Progenitor cell of endocrine pancreas (in vitro differentiated cells): ENCODE data around the gene DEXI. TPM values are rescaled to one million over a fixed set of nuclear protein-coding genes. Genes with fewer than 3 reads are reported as not detected.

ENCODE experiments used
- DNase-seq: peaks from one replicate; pipeline ENCODE4 v3.0.0; 2021; ENCODE audit warnings: low spot score; ENCODE audit not compliant: unreplicated experiment
- H3K27ac Mint-ChIP-seq: 2 replicates; pipeline ENCODE4 v1.8.0; 2021; ENCODE audit warnings: mild to moderate bottlenecking, moderate library complexity, mixed read lengths
- H3K27me3 Mint-ChIP-seq: 2 replicates; pipeline ENCODE4 v1.8.0; 2021; ENCODE audit warnings: mixed read lengths
- H3K36me3 Mint-ChIP-seq: 2 replicates; pipeline ENCODE4 v1.8.0; 2022; ENCODE audit warnings: mixed read lengths; ENCODE audit not compliant: insufficient read depth
- H3K4me1 Mint-ChIP-seq: 2 replicates; pipeline ENCODE4 v1.8.0; 2021; ENCODE audit warnings: low read depth, mixed read lengths
- H3K4me3 Mint-ChIP-seq: 2 replicates; pipeline ENCODE4 v1.8.0; 2021; ENCODE audit warnings: low read depth, mild to moderate bottlenecking, moderate library complexity, mixed read lengths
- H3K9me3 Mint-ChIP-seq: 2 replicates; pipeline ENCODE4 v1.8.0; 2021; ENCODE audit warnings: low read depth, mixed read lengths
- total RNA-seq: library from RNA; stranded (reverse); gene quantifications from 2 replicates; pipeline ENCODE4 v1.2.1, GENCODE V29; 2021
- TF ChIP-seq, protein P1 (sequence below): fragments of 200-600 bp; sonication (generic); IDR thresholded peaks from one replicate; pipeline ENCODE4 v1.5.0; 2021; ENCODE audit warnings: antibody characterized with exemption, mild to moderate bottlenecking; ENCODE audit not compliant: unreplicated experiment

Gene DEXI
- total RNA-seq, 1 donor from 2014 or later: 31.2 TPM

DNA sequence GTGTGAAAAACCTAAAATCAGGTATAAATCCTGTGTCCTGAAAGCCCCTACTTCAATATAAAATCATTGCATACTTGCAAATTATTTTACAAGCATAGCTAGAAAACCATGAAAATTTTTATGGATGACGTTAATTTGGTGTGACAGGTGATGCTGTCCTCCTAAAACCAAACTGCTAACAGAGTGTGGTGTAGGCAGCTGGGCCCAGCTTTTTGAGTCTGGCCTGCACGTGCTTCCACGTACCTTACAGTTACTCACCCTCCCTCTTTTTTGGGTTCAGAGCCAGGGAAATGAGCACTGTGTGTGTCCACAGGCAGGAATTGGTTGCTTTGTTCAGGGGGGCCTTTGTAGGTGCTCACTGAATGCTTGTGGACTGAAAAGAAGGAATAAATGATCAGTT lies 38.5 kb upstream of the DEXI start:
- H3K27ac Mint-ChIP-seq: no peak overlapping the region
- H3K4me1 Mint-ChIP-seq: peaks cover 6% of the 10 kb centered on the region
- H3K36me3 Mint-ChIP-seq: peaks cover 14% of the 10 kb centered on the region
- H3K27me3 Mint-ChIP-seq: no peaks in the 10 kb centered on the region
- H3K9me3 Mint-ChIP-seq: no peaks in the 10 kb centered on the region
- TF ChIP-seq, protein P1, sequence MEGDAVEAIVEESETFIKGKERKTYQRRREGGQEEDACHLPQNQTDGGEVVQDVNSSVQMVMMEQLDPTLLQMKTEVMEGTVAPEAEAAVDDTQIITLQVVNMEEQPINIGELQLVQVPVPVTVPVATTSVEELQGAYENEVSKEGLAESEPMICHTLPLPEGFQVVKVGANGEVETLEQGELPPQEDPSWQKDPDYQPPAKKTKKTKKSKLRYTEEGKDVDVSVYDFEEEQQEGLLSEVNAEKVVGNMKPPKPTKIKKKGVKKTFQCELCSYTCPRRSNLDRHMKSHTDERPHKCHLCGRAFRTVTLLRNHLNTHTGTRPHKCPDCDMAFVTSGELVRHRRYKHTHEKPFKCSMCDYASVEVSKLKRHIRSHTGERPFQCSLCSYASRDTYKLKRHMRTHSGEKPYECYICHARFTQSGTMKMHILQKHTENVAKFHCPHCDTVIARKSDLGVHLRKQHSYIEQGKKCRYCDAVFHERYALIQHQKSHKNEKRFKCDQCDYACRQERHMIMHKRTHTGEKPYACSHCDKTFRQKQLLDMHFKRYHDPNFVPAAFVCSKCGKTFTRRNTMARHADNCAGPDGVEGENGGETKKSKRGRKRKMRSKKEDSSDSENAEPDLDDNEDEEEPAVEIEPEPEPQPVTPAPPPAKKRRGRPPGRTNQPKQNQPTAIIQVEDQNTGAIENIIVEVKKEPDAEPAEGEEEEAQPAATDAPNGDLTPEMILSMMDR: no peak
- no peak for DNase-seq
- H3K4me3 Mint-ChIP-seq: no peak overlapping the region

DNA sequence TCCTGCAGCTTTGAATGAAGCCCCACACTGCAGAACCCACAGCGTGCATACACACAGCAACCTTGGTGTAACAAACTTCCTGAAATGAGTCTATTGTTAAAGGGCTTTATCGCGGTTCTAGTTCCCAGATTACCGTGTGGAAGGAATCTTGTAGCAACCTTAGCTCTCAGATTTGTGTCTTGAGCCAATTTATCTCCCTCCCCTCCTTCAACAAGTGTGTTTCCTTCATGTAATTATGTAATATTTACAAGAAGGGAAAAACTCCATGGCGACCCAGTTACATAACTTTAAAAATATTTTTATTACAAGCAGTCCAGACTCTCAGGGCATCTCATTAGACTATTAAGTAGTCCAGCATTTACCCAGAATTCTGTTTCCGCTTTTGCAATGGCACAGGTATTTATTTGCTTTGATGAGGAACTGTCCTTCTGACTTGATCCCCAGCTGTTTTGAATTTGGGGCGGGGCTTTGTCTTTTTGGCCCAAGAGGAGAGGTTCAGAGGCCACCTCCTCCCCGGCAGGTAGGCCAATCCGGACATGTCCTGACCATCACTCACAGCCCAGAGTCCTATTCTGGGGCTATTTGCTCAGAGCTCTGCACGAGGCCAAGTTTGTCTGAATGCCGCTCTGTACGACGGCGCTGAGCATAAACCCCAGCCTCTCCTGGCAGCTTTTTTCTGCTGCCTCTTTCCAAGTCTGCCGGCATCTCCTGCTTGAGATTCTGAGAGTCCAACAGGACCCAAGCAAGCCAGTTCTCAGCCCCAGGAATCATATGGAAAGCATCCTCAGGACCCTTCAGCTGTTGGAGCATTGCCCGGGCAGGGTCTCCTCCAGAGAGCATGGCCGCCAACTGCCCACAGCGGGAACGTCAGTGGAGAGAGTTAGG lies 37.7 kb upstream of the DEXI start:
- no peaks in the 10 kb centered on the region for H3K27me3 Mint-ChIP-seq
- peaks cover 11% of the 10 kb centered on the region for H3K36me3 Mint-ChIP-seq
- H3K9me3 Mint-ChIP-seq: no peaks in the 10 kb centered on the region
- H3K27ac Mint-ChIP-seq: no peak overlapping the region
- H3K4me3 Mint-ChIP-seq: no peak overlapping the region
- DNase-seq: no peak
- TF ChIP-seq, protein P1: no peak
- peaks cover 6% of the 10 kb centered on the region for H3K4me1 Mint-ChIP-seq

DNA sequence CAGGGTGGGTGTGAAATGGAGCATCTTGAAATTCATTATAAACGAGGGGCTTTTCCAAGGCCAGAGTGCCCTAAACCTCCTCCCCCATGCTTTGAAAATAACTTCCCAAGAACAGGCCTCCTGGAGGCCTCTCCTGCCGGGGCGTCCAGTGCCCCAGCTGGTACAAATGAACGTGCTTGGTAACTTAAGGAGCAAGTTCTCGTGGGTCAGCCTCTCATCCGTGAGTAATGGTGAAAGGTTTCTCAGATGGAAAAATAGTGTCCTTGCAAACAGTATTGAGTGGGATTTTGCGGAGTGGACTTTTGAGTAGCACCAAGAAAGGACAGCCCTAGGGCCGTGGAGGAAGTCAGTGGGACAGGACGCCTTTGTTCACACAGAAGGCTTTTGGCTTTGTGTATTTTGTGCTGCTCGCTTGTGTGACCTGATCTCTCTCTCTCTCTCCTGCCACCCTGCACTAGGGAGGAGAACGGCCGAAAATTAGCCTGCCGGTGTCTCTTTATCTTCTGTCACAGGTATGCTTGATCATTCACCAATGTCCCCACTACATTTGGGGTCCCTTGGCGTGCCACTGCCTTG lies 36.7 kb upstream of the DEXI start:
- no peak overlapping the region for H3K4me3 Mint-ChIP-seq
- H3K27ac Mint-ChIP-seq: peak overlapping the region; percentile 87
- TF ChIP-seq, protein P1: no peak
- H3K36me3 Mint-ChIP-seq: peaks cover 9% of the 10 kb centered on the region
- peaks cover 6% of the 10 kb centered on the region for H3K4me1 Mint-ChIP-seq
- DNase-seq: no peak
- H3K27me3 Mint-ChIP-seq: no peaks in the 10 kb centered on the region
- no peaks in the 10 kb centered on the region for H3K9me3 Mint-ChIP-seq

DNA sequence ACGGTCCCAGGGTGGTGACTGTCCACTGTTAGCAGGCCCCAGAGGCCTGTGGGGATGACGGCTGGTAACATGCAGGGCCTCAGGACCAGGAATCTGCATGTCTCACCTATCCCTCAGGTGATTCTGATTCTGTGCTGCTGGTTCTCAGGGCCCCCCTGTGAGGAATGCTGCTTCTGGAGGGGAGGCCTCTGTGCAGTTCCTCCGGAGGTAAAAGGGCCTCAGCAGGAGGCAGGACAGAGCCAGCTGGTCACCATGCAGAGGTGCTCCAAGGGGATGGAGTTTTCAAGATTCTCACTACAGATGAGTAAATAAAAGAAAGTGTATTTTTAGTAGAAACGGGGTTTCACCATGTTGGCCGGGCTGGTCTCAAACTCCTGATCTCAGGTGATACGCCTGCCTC lies 35.9 kb upstream of the DEXI start:
- DNase-seq: no peak
- H3K27ac Mint-ChIP-seq: no peak overlapping the region
- H3K4me1 Mint-ChIP-seq: peaks cover 6% of the 10 kb centered on the region
- no peaks in the 10 kb centered on the region for H3K9me3 Mint-ChIP-seq
- TF ChIP-seq, protein P1: no peak
- peaks cover 9% of the 10 kb centered on the region for H3K36me3 Mint-ChIP-seq
- no peak overlapping the region for H3K4me3 Mint-ChIP-seq
- H3K27me3 Mint-ChIP-seq: no peaks in the 10 kb centered on the region

DNA sequence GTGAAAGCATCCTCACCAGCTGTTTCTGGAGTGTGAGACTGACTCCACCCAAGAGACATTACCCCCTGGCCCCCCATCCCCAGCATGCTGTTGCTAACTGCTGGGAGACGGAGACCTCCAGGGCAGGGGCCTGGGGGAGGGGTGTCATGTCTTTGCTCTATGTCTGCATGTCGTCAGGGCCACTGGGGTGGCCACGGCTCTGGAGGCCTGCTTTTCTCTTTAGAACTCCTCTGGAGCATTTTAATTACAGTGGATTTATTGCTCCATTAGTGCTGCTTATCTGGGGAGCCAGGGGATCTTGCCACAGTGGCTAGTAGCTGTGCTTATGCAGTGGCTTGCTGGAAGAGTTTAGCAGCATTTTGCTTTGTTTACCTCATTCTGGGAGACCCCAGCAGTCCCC lies 34.4 kb upstream of the DEXI start:
- H3K9me3 Mint-ChIP-seq: no peaks in the 10 kb centered on the region
- H3K4me3 Mint-ChIP-seq: no peak overlapping the region
- no peaks in the 10 kb centered on the region for H3K27me3 Mint-ChIP-seq
- TF ChIP-seq, protein P1: no peak
- no peak overlapping the region for H3K27ac Mint-ChIP-seq
- DNase-seq: no peak
- H3K36me3 Mint-ChIP-seq: peaks cover 11% of the 10 kb centered on the region
- H3K4me1 Mint-ChIP-seq: peaks cover 6% of the 10 kb centered on the region
